ENCODE data around the gene ALAS2.

DNA sequence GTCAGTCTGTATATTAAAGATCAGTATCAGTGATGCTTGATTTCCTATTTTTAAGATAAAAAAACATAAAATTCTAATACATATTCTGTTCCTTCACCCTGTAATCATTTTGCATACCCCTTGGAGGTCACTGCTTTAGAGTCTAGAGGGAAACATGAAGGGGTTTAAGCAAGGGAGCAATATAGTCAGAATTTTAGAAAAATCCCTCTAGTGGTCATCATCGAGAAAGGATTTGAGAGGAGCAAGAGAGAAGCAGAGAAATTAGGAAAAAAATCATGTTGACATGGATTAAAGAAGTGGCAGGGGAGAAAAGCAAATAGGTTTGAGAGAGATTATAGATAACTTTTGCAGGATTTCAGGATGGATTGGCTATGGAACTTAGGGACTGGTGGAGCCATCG lies 19.5 kb downstream of the ALAS2 start:
- TF ChIP-seq, protein P1, sequence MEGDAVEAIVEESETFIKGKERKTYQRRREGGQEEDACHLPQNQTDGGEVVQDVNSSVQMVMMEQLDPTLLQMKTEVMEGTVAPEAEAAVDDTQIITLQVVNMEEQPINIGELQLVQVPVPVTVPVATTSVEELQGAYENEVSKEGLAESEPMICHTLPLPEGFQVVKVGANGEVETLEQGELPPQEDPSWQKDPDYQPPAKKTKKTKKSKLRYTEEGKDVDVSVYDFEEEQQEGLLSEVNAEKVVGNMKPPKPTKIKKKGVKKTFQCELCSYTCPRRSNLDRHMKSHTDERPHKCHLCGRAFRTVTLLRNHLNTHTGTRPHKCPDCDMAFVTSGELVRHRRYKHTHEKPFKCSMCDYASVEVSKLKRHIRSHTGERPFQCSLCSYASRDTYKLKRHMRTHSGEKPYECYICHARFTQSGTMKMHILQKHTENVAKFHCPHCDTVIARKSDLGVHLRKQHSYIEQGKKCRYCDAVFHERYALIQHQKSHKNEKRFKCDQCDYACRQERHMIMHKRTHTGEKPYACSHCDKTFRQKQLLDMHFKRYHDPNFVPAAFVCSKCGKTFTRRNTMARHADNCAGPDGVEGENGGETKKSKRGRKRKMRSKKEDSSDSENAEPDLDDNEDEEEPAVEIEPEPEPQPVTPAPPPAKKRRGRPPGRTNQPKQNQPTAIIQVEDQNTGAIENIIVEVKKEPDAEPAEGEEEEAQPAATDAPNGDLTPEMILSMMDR (IDR thresholded peaks at IDR 0.05; ENCODE audit: low read depth, low read length), result no peak
- TF ChIP-seq POLR2A (IDR thresholded peaks at IDR 0.05; ENCODE audit: extremely low read depth, insufficient read length), result no peak
